ENCODE results near the gene PLCB3.

PLCB3 gene

GRCh38 chr11:64250415-64251015, 815 bp upstream of the PLCB3 start:
- no peak for DNase-seq (ENCODE audit: low read depth)

GRCh38 chr11:64251753-64252002, 348 bp downstream of the PLCB3 start:
- no peak for DNase-seq (ENCODE audit: low read depth)

- no peak for DNase-seq (ENCODE audit: low read depth)
Observed at GRCh38 chr11:64252003-64252872, 908 bp downstream of the PLCB3 start.

GRCh38 chr11:64253043-64253442, 1.7 kb downstream of the PLCB3 start:
- DNase-seq (ENCODE audit: low read depth) = no peak

GRCh38 chr11:64253481-64253880, 2.2 kb downstream of the PLCB3 start:
- no peak for DNase-seq (ENCODE audit: low read depth)

GRCh38 chr11:64254326-64254725, 3.0 kb downstream of the PLCB3 start:
- no peak for DNase-seq (ENCODE audit: low read depth)

- DNase-seq (ENCODE audit: low read depth) = no peak
Observed at GRCh38 chr11:64255135-64256128, 4.1 kb downstream of the PLCB3 start.

- no peak for DNase-seq (ENCODE audit: low read depth)
Observed at GRCh38 chr11:64256300-64256699, 5.0 kb downstream of the PLCB3 start.

- no peak for DNase-seq (ENCODE audit: low read depth)
Observed at GRCh38 chr11:64258356-64258755, 7.0 kb downstream of the PLCB3 start.

- no peak for DNase-seq (ENCODE audit: low read depth)
Observed at GRCh38 chr11:64258946-64259532, 7.7 kb downstream of the PLCB3 start.

GRCh38 chr11:64259533-64260067, 8.3 kb downstream of the PLCB3 start:
- DNase-seq (ENCODE audit: low read depth) = no peak

- no peak for DNase-seq (ENCODE audit: low read depth)
Observed at GRCh38 chr11:64260147-64260708, 8.9 kb downstream of the PLCB3 start.

- no peak for DNase-seq (ENCODE audit: low read depth)
Observed at GRCh38 chr11:64261556-64262080, 10.3 kb downstream of the PLCB3 start.

- no peak for DNase-seq (ENCODE audit: low read depth)
Observed at GRCh38 chr11:64262271-64263002, 11.1 kb downstream of the PLCB3 start.

- no peak for DNase-seq (ENCODE audit: low read depth)
Observed at GRCh38 chr11:64263021-64263946, 12.0 kb downstream of the PLCB3 start.

GRCh38 chr11:64263947-64264317, 12.6 kb downstream of the PLCB3 start:
- no peak for DNase-seq (ENCODE audit: low read depth)

GRCh38 chr11:64264371-64264852, 13.1 kb downstream of the PLCB3 start:
- DNase-seq (ENCODE audit: low read depth) = no peak

GRCh38 chr11:64265176-64266160, 14.1 kb downstream of the PLCB3 start:
- DNase-seq (ENCODE audit: low read depth) = no peak
